Gastroesophageal sphincter (tissue), 4 donors: ENCODE data around the gene MFSD11. TPM values are rescaled to one million over a fixed set of nuclear protein-coding genes. Genes with fewer than 3 reads are reported as not detected.
"Not testable (repeated sequence)": the region's sequence is repeated elsewhere in the genome, so short reads cannot be mapped to it uniquely, and the experiment has no call there.

Experiments used
- ATAC-seq: fragments of 150-250 bp; one replicate; pipeline ENCODE4 v1.9.1; 2016; ENCODE audit warnings: mild to moderate bottlenecking, moderate library complexity
- H3K27ac ChIP-seq, 4 donors: fragments of 200-600 bp; sonication (generic) in 3 of 4; 1 replicate in 3 of 4; 2 replicates in 1 of 4; pipeline ENCODE4 v1.5.1; 2016 to 2019
- H3K27me3 ChIP-seq: fragments of 200-600 bp; sonication (generic); one replicate; pipeline ENCODE4 v1.5.1; 2019
- H3K36me3 ChIP-seq, 2 donors: fragments of 200-600 bp; sonication (generic); one replicate each; pipeline ENCODE4 v1.5.1; 2019; ENCODE audit warnings: control low read depth in 1 of 2
- H3K4me1 ChIP-seq, 3 donors: fragments of 200-600 bp; sonication (generic); 1 replicate in 2 of 3; 2 replicates in 1 of 3; pipeline ENCODE4 v1.5.1; 2016 to 2019; ENCODE audit warnings: control low read depth in 2 of 3
- H3K4me3 ChIP-seq, 2 donors: fragments of 200-600 bp; sonication (generic); one replicate each; pipeline ENCODE4 v1.5.1; 2019; ENCODE audit warnings: mild to moderate bottlenecking in 1 of 2, moderate library complexity in 1 of 2
- H3K9me3 ChIP-seq, 3 donors: fragments of 200-600 bp; sonication (generic); one replicate each; pipeline ENCODE4 v1.5.1; 2017 to 2019; ENCODE audit warnings: control low read depth in 2 of 3
- EP300 ChIP-seq: sonication (generic); formaldehyde crosslinking; IDR thresholded peaks from one replicate; pipeline ENCODE4 v1.6.1; 2017; ENCODE audit warnings: antibody characterized with exemption, mild to moderate bottlenecking
- POLR2A ChIP-seq, 2 donors: fragments of 450-650 bp; IDR thresholded peaks; one replicate each; pipeline ENCODE4 v1.6.1; 2017; ENCODE audit warnings: antibody characterized with exemption in 2 of 2, mild to moderate bottlenecking in 2 of 2, moderate library complexity in 1 of 2
- POLR2AphosphoS5 ChIP-seq: sonication (generic); formaldehyde crosslinking; IDR thresholded peaks from one replicate; pipeline ENCODE4 v1.6.1; 2017; ENCODE audit warnings: antibody characterized with exemption
- WGBS, 2 donors: methylation state at CpG; one replicate each; pipeline ENCODE4 v1.1.5; 2018; ENCODE audit warnings: low coverage in 1 of 2; 5-methylcytosine and 5-hydroxymethylcytosine counted together
- total RNA-seq, 4 donors: library from RNA; depleted of rRNA; stranded (reverse); fragments of >200 nt; gene quantifications; one replicate each; pipeline ENCODE4 v1.1.0, GENCODE V29; 2016
- TF ChIP-seq, protein P1 (sequence below), 4 experiments: fragments of 200-600 bp in 2 of 4; fragments of 450-650 bp in 2 of 4; sonication (generic) in 1 of 4; IDR thresholded peaks; one replicate each; pipeline ENCODE4 v1.5.1; 2017 to 2019; ENCODE audit warnings: antibody characterized with exemption in 4 of 4, mild to moderate bottlenecking in 2 of 4, moderate library complexity in 2 of 4

The MFSD11 gene
- total RNA-seq, 4 donors from 2014 or later: 18.4 to 27.8 (median 20.9) TPM

DNA sequence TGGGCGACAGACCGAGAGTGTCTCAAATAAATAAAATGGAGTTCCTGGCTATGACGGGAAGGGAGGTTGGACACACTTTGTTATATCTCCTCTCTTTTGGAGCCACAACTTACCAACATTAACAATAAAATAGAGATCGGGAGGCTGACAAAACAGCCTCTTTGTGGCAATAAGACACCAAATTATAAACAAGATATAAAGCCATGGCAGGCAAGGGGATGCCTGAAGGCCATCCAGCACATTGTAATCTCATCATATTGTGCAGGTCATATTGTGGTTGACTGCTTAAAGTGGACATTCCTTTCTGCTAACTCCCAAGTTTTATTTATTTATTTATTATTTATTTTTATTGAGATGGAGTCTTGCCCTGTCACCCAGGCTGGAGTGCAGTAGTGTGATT lies 70.4 kb downstream of the MFSD11 start:
- Histone ChIP-seq H3K4me3 (no peak overlapping the region), H3K36me3 (peaks cover 0 to 9% of the 10 kb centered on the region in 2 donors), H3K4me1 (no peaks in the 10 kb centered on the region), H3K9me3 (no peaks in the 10 kb centered on the region), H3K27me3 (no peaks in the 10 kb centered on the region), H3K27ac (no peak overlapping the region)
- 84 to 94% methylated on average over 4 of the region's 4 CpGs for WGBS, 2 donors
- TF ChIP-seq POLR2AphosphoS5 (no peak), EP300 (no peak), POLR2A (IDR thresholded peaks at IDR 0.05) (no peak)
- TF ChIP-seq, protein P1, sequence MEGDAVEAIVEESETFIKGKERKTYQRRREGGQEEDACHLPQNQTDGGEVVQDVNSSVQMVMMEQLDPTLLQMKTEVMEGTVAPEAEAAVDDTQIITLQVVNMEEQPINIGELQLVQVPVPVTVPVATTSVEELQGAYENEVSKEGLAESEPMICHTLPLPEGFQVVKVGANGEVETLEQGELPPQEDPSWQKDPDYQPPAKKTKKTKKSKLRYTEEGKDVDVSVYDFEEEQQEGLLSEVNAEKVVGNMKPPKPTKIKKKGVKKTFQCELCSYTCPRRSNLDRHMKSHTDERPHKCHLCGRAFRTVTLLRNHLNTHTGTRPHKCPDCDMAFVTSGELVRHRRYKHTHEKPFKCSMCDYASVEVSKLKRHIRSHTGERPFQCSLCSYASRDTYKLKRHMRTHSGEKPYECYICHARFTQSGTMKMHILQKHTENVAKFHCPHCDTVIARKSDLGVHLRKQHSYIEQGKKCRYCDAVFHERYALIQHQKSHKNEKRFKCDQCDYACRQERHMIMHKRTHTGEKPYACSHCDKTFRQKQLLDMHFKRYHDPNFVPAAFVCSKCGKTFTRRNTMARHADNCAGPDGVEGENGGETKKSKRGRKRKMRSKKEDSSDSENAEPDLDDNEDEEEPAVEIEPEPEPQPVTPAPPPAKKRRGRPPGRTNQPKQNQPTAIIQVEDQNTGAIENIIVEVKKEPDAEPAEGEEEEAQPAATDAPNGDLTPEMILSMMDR (IDR thresholded peaks at IDR 0.05): no peak
- ATAC-seq: no peak

DNA sequence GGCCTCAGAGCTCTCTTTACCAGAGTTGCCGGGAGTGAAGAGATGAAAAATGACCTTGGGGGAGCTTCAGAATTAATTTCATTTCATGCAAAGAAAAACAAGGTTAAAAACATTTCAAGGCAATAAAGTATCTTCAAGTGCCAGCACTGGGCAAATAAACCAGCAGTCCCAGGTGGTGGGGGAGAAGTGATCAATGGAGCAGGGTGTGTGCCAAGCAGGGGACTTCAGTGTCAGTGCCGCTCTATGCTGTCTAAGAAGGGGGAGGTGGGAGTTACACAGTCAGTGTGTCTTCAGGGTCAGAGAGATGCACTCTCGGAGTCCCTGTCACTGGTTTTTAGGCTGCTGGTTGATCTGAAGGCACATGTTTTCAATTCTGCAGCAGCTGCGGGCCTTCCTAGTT lies 73.0 kb downstream of the MFSD11 start:
- H3K4me1 ChIP-seq: no peaks in the 10 kb centered on the region
- no peak for ATAC-seq
- no peaks in the 10 kb centered on the region for H3K9me3 ChIP-seq
- peaks cover 20% of the 10 kb centered on the region for H3K27me3 ChIP-seq
- 74 to 85% methylated on average over 2 to 4 of the region's 4 CpGs for WGBS, 2 donors
- no peak overlapping the region for H3K4me3 ChIP-seq
- H3K36me3 ChIP-seq: peaks cover 0 to 9% of the 10 kb centered on the region in 2 donors
- TF ChIP-seq POLR2A (IDR thresholded peaks at IDR 0.05) (no peak), POLR2AphosphoS5 (no peak)
- H3K27ac ChIP-seq: no peak overlapping the region

DNA sequence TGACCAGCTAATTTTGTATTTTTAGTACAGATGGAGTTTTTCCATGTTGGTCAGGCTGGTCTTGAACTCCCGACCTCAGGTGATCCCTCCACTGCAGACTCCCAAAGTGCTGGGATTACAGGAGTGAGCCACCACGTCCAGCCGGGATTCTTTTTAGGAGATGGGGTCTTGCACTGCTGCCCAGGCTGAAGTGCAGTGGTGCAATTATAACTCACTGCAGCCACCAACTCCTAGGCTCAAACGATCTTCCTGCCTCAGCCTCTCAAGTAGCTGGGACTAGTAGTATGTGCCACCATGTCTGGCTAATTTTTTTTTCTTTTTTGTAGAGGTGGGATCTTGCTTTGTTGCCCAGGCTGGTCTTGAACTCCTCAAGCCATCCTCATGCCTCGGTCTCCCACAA lies 73.9 kb downstream of the MFSD11 start:
- Histone ChIP-seq H3K9me3 (no peaks in the 10 kb centered on the region), H3K27ac (no peak overlapping the region), H3K27me3 (peaks cover 25% of the 10 kb centered on the region), H3K4me3 (no peak overlapping the region), H3K36me3 (peaks cover 0 to 8% of the 10 kb centered on the region in 2 donors), H3K4me1 (no peaks in the 10 kb centered on the region)
- no peak for ATAC-seq
- 64% methylated on average over 1 of the region's 5 CpGs; no CpG with 5 or more reads in 1 of the 2 donors for WGBS, 2 donors
- TF ChIP-seq, protein P1 (IDR thresholded peaks at IDR 0.05): no peak
- TF ChIP-seq POLR2A (IDR thresholded peaks at IDR 0.05) (no peak), EP300 (no peak), POLR2AphosphoS5 (no peak)

DNA sequence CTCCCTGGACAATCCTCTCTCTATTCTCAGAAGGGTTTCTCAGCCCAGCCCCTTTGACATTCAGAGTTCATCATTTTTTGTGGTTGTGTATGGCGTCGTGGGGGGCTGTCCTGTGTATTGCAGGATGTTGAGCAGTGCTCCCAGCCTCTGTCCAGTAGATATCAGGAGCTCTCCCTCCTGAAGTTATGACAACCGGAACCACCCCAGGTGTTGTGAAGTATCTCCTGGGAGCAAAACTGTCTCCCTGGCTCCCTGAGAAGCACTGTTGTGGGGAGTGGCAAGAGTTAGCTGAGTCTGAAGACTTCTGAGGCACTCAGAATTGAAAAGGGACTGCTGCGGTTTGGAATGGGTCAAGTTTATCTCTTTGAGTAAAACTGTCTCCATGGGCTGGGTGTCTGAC lies 74.3 kb downstream of the MFSD11 start:
- Histone ChIP-seq H3K4me1 (no peaks in the 10 kb centered on the region), H3K27me3 (peaks cover 27% of the 10 kb centered on the region), H3K4me3 (no peak overlapping the region), H3K36me3 (peaks cover 0 to 4% of the 10 kb centered on the region in 2 donors), H3K27ac (no peak overlapping the region), H3K9me3 (no peaks in the 10 kb centered on the region)
- ATAC-seq: no peak
- TF ChIP-seq POLR2A (IDR thresholded peaks at IDR 0.05): no peak
- TF ChIP-seq, protein P1 (IDR thresholded peaks at IDR 0.05): no peak
- no peak for TF ChIP-seq POLR2AphosphoS5
- TF ChIP-seq EP300: no peak
- 29% methylated on average over 1 of the region's 4 CpGs; no CpG with 5 or more reads in 1 of the 2 donors for WGBS, 2 donors

DNA sequence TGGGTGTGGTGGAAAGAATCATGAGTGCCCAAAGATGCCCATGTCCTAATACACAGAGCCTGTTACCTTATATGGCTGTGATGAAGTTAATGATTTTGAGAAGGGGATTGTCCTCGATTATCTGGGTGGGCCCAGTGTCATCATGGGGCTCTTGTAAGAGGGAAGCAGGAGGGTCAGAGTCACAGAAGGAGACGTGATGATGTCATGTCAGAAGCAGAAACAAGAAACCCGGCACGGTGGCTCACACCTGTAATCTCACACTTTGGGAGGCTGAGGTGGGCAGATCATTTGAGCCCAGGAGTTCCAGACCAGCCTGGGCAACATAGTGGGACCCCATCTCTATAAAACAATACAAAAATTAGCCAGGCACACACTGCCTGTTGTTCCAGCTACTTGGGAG lies 75.0 kb downstream of the MFSD11 start:
- Histone ChIP-seq H3K4me1 (no peaks in the 10 kb centered on the region), H3K36me3 (no peaks in the 10 kb centered on the region), H3K27ac (no peak overlapping the region), H3K27me3 (peaks cover 33% of the 10 kb centered on the region), H3K4me3 (no peak overlapping the region), H3K9me3 (no peaks in the 10 kb centered on the region)
- WGBS, 2 donors: 57 to 67% methylated on average over 1 to 4 of the region's 4 CpGs
- no peak for ATAC-seq
- TF ChIP-seq POLR2AphosphoS5: no peak
- no peak for TF ChIP-seq EP300
- TF ChIP-seq, protein P1 (IDR thresholded peaks at IDR 0.05): no peak
- TF ChIP-seq POLR2A (IDR thresholded peaks at IDR 0.05): no peak

DNA sequence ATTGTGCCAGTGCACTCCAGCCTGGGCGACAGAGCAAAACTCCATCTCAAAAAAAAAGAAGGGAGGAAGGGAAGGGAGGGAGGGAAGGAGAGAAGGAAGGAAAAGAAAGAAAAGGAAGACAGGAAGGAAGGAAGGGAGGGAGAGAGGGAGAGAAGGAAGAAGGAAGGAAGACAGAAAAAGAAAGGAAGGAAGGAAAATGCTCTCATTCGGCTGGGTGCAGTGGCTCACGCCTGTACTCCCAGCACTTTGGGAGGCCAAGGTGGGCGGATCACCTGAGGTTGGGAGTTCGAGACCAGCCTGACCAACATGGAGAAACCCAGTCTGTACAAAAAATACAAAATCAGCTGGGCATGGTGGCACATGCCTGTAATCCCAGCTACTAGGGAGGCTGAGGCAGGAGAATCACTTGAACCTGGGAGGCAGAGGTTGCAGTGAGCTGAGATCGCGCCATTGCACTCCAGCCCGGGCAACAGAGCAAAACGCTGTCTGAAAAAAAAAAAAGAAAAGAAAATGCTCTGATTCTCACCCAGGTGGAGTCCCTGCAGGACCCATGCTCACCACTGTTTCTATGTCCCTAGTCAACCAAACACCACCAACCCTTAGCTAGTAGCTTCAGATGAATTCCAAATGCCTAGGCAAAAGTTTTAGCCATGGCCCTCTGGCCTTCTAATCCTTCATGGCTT lies 78.1 kb downstream of the MFSD11 start:
- H3K36me3 ChIP-seq, H3K9me3 ChIP-seq, ATAC-seq, H3K4me3 ChIP-seq, H3K27ac ChIP-seq, H3K4me1 ChIP-seq: not testable (repeated sequence)
- H3K27me3 ChIP-seq: peaks cover 60% of the 10 kb centered on the region
- 76 to 80% methylated on average over 4 to 8 of the region's 9 CpGs for WGBS, 2 donors
